B cell (primary cell): ENCODE data around the gene NOSIP. TPM values are rescaled to one million over a fixed set of nuclear protein-coding genes. Genes with fewer than 3 reads are reported as not detected.
A peak's percentile ranks its signal among the peaks of the same experiment; 100 is the strongest.

Experiments
- ATAC-seq: fragments of 200-7000 bp; cut with Tn5 transposase; one replicate; pipeline ENCODE4 v1.10.0; 2021; ENCODE audit warnings: low read depth, mild to moderate bottlenecking, moderate number of reproducible peaks, moderate library complexity
- CTCF ChIA-PET: fragments of 350-600 bp; sonication (Branson Sonifier 250); formaldehyde crosslinking; loops from one replicate; lab custom pipeline; 2021; ENCODE audit warnings: antibody characterized with exemption, inconsistent platforms; lab: Charles Lee
- POLR2A ChIA-PET: fragments of 350-600 bp; sonication (Branson Sonifier 250); formaldehyde crosslinking; loops from one replicate; lab custom pipeline; 2021; ENCODE audit warnings: antibody characterized with exemption; lab: Charles Lee
- DNase-seq: peaks from one replicate; pipeline ENCODE4 v3.0.0; 2013
- H2AFZ ChIP-seq: 2 replicates; pipeline ENCODE4 v1.6.1; 2012; ENCODE audit warnings: mild to moderate bottlenecking, low read depth, low read length; ENCODE audit not compliant: insufficient read depth, poor library complexity, severe bottlenecking
- H3K27ac ChIP-seq, 2 donors: 1 replicate in 1 of 2; 2 replicates in 1 of 2; pipeline ENCODE4 v1.5.1; 2012 to 2013; ENCODE audit warnings: low read length in 2 of 2, mild to moderate bottlenecking in 2 of 2, moderate library complexity in 1 of 2
- H3K27me3 ChIP-seq, 4 experiments: fragments of 200-600 bp in 1 of 4; sonication (generic) in 1 of 4; replicated peaks in 1 of 4; 1 replicate in 2 of 4; 2 replicates in 2 of 4; pipeline versions ENCODE4 v1.6.1 to v1.7.0; 2013 to 2016; ENCODE audit warnings: low read length in 3 of 4, mild to moderate bottlenecking in 2 of 4, mixed read lengths in 1 of 4, moderate library complexity in 1 of 4; ENCODE audit not compliant: insufficient read depth in 4 of 4, control insufficient read depth in 3 of 4; ENCODE audit errors: control extremely low read depth in 1 of 4
- H3K36me3 ChIP-seq, 2 experiments: replicated peaks in 1 of 2; 1 replicate in 1 of 2; 2 replicates in 1 of 2; pipeline versions ENCODE4 v1.6.1 to v1.7.1; 2013; ENCODE audit warnings: low read length in 1 of 2; ENCODE audit not compliant: insufficient read depth in 2 of 2, control insufficient read depth in 1 of 2; ENCODE audit errors: control extremely low read depth in 1 of 2, extremely low read depth in 1 of 2
- H3K4me1 ChIP-seq, 2 donors: fragments of 200-600 bp in 1 of 2; sonication (generic) in 1 of 2; 1 replicate in 1 of 2; 2 replicates in 1 of 2; pipeline versions ENCODE4 v1.5.1 to v1.6.1; 2013 to 2017; ENCODE audit warnings: low read length in 2 of 2; ENCODE audit not compliant: control insufficient read depth in 2 of 2, insufficient read depth in 2 of 2
- H3K4me2 ChIP-seq: replicated peaks from 2 replicates; pipeline ENCODE3; 2012; ENCODE audit warnings: mild to moderate bottlenecking, low read depth, low read length; ENCODE audit not compliant: poor library complexity, severe bottlenecking
- H3K4me3 ChIP-seq, 5 experiments: fragments of 200-600 bp in 1 of 5; sonication (generic) in 1 of 5; 1 replicate in 3 of 5; 2 replicates in 2 of 5; pipeline versions ENCODE4 v1.5.1 to v1.7.0; 2011 to 2016; ENCODE audit warnings: low read length in 4 of 5, mild to moderate bottlenecking in 4 of 5, low read depth in 2 of 5, control low read depth in 1 of 5, moderate library complexity in 1 of 5; ENCODE audit not compliant: insufficient read depth in 1 of 5; ENCODE audit errors: control extremely low read depth in 1 of 5, extremely low read depth in 1 of 5
- H3K79me2 ChIP-seq: fragments of 200-600 bp; sonication (generic); one replicate; pipeline ENCODE4 v1.6.0; 2016; ENCODE audit warnings: low read length; ENCODE audit not compliant: control insufficient read depth, insufficient read depth
- H3K9ac ChIP-seq: fragments of 200-600 bp; sonication (generic); 2 replicates; pipeline ENCODE4 v1.6.1; 2017; ENCODE audit warnings: mild to moderate bottlenecking, low read length, moderate library complexity
- H3K9me3 ChIP-seq, 3 donors: one replicate each; pipeline versions ENCODE4 v1.6.1 to v1.7.1; 2013; ENCODE audit warnings: low read length in 2 of 3; ENCODE audit not compliant: control insufficient read depth in 2 of 3, insufficient read depth in 1 of 3; ENCODE audit errors: control extremely low read depth in 1 of 3
- H4K20me1 ChIP-seq: 2 replicates; pipeline ENCODE4 v1.6.0; 2012; ENCODE audit warnings: mild to moderate bottlenecking, low read length; ENCODE audit not compliant: insufficient read depth, control insufficient read depth, poor library complexity, severe bottlenecking
- H3K27ac Mint-ChIP-seq: one replicate; pipeline ENCODE4 v1.8.0; 2021; ENCODE audit warnings: mixed read lengths
- H3K27me3 Mint-ChIP-seq: one replicate; pipeline ENCODE4 v1.8.0; 2021; ENCODE audit warnings: mixed read lengths
- H3K4me1 Mint-ChIP-seq: one replicate; pipeline ENCODE4 v1.8.0; 2021; ENCODE audit warnings: mixed read lengths
- H3K4me3 Mint-ChIP-seq: one replicate; pipeline ENCODE4 v1.8.0; 2021; ENCODE audit warnings: mixed read lengths
- H3K9me3 Mint-ChIP-seq: one replicate; pipeline ENCODE4 v1.8.0; 2022; ENCODE audit warnings: mixed read lengths; ENCODE audit not compliant: insufficient read depth
- EZH2 ChIP-seq: IDR thresholded peaks from 2 replicates; pipeline ENCODE4 v1.6.1; 2012; ENCODE audit warnings: borderline replicate concordance, low read depth, mild to moderate bottlenecking, moderate library complexity, low read length; ENCODE audit not compliant: insufficient read depth, poor library complexity, severe bottlenecking
- WGBS: methylation state at CpG from one replicate; pipeline ENCODE4 v1.1.5; 2013; ENCODE audit warnings: missing lambda C conversion rate; ENCODE audit not compliant: insufficient coverage; 5-methylcytosine and 5-hydroxymethylcytosine counted together
- intact Hi-C: fragments of 100-400 bp; cut with micrococcal nuclease; formaldehyde crosslinking; loops from one replicate; pipeline ENCODE4 v1.10.0; 2022
- polyA plus RNA-seq: library from polyadenylated mRNA; depleted of rRNA; stranded (reverse); fragments of >200 nt; gene quantifications from 2 replicates; pipeline ENCODE4 v1.2.3, GENCODE V29; 2012
- total RNA-seq, 2 donors: library from RNA; stranded (reverse); fragments of 120-200 nt in 1 of 2; gene quantifications; 1 replicate in 1 of 2; 2 replicates in 1 of 2; pipeline versions ENCODE4 v1.2.3 to v1.2.4, GENCODE V29; 2013 to 2022
- TF ChIP-seq, protein P1 (sequence below): fragments of 200-600 bp; IDR thresholded peaks from one replicate; pipeline ENCODE4 v1.8.0; 2022; ENCODE audit warnings: antibody characterized with exemption, mild to moderate bottlenecking

The NOSIP gene
- total and polyA plus RNA-seq, 2 donors (not counting 1 experiment from before 2014, with no cell fraction given): 55.5 to 135 TPM

DNA sequence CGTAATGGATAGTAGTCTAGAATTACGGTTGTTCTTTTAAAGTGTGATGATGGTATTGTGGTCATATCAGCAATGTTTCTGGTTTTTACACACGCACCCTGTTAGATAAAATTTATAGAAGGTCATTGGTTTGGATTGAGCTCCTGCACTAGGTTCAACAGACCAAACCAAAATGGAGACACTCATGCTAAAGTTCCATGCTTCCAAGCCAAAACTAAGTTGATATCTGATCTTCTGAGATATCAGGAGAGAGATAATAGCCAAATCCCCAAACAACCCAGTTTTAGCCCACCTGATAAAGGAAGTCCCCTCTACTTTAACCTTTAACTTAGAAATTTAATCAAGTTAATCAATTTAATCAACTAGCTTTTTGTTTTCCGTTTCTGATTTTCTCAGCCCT, 1.2 kb downstream of the NOSIP start:
- H3K9me3 ChIP-seq: peaks cover 0 to 2% (median 0%) of the 10 kb centered on the region in 3 donors
- ATAC-seq (no peak), DNase-seq (no peak)
- Mint-ChIP-seq H3K9me3 (no peaks in the 10 kb centered on the region), H3K4me3 (peak overlapping the region; percentile 89), H3K4me1 (peaks cover 29% of the 10 kb centered on the region), H3K27me3 (no peaks in the 10 kb centered on the region), H3K27ac (no peak overlapping the region)
- H3K27me3 ChIP-seq: no peaks in the 10 kb centered on the region
- H3K4me3 ChIP-seq: no peak overlapping the region
- H3K4me2 ChIP-seq: peak overlapping the region; percentile 95
- CTCF ChIA-PET: interaction anchor here (0.6 to 2.8 kb wide), 7 partner anchors 9 to 1251 kb away, joined by 3 to 28 read pairs (median 6); partner anchors contain the start of gene FLT3LG
- no peak for TF ChIP-seq EZH2
- TF ChIP-seq, protein P1, sequence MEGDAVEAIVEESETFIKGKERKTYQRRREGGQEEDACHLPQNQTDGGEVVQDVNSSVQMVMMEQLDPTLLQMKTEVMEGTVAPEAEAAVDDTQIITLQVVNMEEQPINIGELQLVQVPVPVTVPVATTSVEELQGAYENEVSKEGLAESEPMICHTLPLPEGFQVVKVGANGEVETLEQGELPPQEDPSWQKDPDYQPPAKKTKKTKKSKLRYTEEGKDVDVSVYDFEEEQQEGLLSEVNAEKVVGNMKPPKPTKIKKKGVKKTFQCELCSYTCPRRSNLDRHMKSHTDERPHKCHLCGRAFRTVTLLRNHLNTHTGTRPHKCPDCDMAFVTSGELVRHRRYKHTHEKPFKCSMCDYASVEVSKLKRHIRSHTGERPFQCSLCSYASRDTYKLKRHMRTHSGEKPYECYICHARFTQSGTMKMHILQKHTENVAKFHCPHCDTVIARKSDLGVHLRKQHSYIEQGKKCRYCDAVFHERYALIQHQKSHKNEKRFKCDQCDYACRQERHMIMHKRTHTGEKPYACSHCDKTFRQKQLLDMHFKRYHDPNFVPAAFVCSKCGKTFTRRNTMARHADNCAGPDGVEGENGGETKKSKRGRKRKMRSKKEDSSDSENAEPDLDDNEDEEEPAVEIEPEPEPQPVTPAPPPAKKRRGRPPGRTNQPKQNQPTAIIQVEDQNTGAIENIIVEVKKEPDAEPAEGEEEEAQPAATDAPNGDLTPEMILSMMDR: no peak
- WGBS: no CpG with 5 or more reads among the region's 4 CpGs
- H3K27ac ChIP-seq: no peak overlapping the region
- no peak overlapping the region for H3K9ac ChIP-seq
- H3K36me3 ChIP-seq: peaks cover 0 to 14% of the 10 kb centered on the region in 2 experiments
- POLR2A ChIA-PET: interaction anchor here (0.6 to 2.4 kb wide), 6 partner anchors 9 to 101 kb away, joined by 3 to 26 read pairs (median 8); partner anchors contain the start of genes PRR12 and RRAS
- intact Hi-C loops: no loop called here
- H2AFZ ChIP-seq: no peak overlapping the region
- H3K4me1 ChIP-seq: peaks cover 16 to 23% of the 10 kb centered on the region in 2 donors
- peaks cover 61% of the 10 kb centered on the region for H3K79me2 ChIP-seq
- H4K20me1 ChIP-seq: no peaks in the 10 kb centered on the region

DNA sequence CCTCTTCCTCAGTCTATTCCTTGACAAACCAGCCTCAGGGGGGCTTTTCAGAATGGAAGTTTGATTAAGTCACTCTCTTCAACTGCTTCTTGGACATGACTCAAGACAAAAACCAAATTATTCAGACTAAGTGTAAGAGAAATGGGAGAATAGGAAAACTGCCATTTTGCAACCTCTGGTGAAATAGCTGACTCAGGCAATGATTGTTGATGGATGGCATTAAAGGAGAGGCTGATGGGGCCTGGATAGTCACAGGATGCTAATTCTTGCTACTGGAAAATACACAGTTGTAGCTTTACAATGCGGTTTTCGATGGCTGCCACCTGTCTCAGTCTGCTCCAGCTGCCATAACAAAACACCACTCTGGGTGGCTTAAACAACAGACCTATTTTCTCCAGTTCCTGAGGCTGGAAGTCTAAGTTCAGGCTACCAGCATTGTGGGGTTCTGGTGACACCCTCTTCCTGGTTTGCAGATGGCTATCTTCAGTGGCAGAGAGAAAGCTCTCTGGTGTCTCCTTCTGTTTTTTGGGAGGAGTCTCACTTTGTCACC, 6.1 kb downstream of the NOSIP start:
- POLR2A ChIA-PET: no interaction called here
- intact Hi-C loops: no loop called here
- no peak overlapping the region for H3K4me3 ChIP-seq
- CTCF ChIA-PET: interaction anchor here (1.0 to 2.1 kb wide), 8 partner anchors 12 to 109 kb away, joined by 3 to 6 read pairs (median 4); partner anchors contain the start of gene RRAS
- Mint-ChIP-seq H3K9me3 (no peaks in the 10 kb centered on the region), H3K27me3 (no peaks in the 10 kb centered on the region), H3K4me3 (no peak overlapping the region), H3K27ac (no peak overlapping the region), H3K4me1 (peaks cover 28% of the 10 kb centered on the region)
- H3K9ac ChIP-seq: no peak overlapping the region
- H3K9me3 ChIP-seq: no peaks in the 10 kb centered on the region
- DNase-seq: no peak
- peaks cover 0 to 28% of the 10 kb centered on the region in 2 experiments for H3K36me3 ChIP-seq
- WGBS: 100% methylated on average over 2 of the region's 2 CpGs
- peaks cover 7 to 16% of the 10 kb centered on the region in 2 donors for H3K4me1 ChIP-seq
- no peak overlapping the region for H2AFZ ChIP-seq
- no peak for TF ChIP-seq EZH2
- TF ChIP-seq, protein P1: no peak
- no peak for ATAC-seq
- H4K20me1 ChIP-seq: peaks cover 16% of the 10 kb centered on the region
- no peaks in the 10 kb centered on the region for H3K27me3 ChIP-seq
- H3K79me2 ChIP-seq: peaks cover 91% of the 10 kb centered on the region
- H3K27ac ChIP-seq: no peak overlapping the region
- H3K4me2 ChIP-seq: no peak overlapping the region
